ENCODE data around the gene DOCK7. TPM values are rescaled to one million over a fixed set of nuclear protein-coding genes. Genes with fewer than 3 reads are reported as not detected.

DOCK7 gene
- total and polyA plus RNA-seq, 4 donors = 5.6 to 35.1 (median 21.7) TPM

- Histone ChIP-seq H3K9ac (ENCODE audit: low read depth in 1 of 2, low read length in 2 of 2) (no peak overlapping the region), H3K4me1 (ENCODE audit: control insufficient read depth in 4 of 4, insufficient read depth in 4 of 4, low read length in 3 of 4) (no peaks in the 10 kb centered on the region), H3K9me3 (ENCODE audit: control insufficient read depth in 4 of 4, low read length in 3 of 4) (no peaks in the 10 kb centered on the region), H3K27ac (ENCODE audit: low read depth in 1 of 2, low read length in 2 of 2) (no peak overlapping the region), H3K27me3 (ENCODE audit: control insufficient read depth in 4 of 4, insufficient read depth in 4 of 4, low read length in 3 of 4) (no peaks in the 10 kb centered on the region), H3K36me3 (ENCODE audit: control insufficient read depth in 4 of 4, insufficient read depth in 3 of 4, low read depth in 1 of 4, low read length in 3 of 4) (no peaks in the 10 kb centered on the region), H3K4me3 (ENCODE audit: low read depth in 1 of 3, low read length in 3 of 3) (no peak overlapping the region)
- WGBS = 93% methylated on average over 2 of the region's 2 CpGs
- TF ChIP-seq HNF4A (conservative IDR thresholded peaks at IDR 0.05) = no peak
- no peak for TF ChIP-seq SP1 (IDR thresholded peaks at IDR 0.05)
- no peak for TF ChIP-seq FOXA1 (IDR thresholded peaks at IDR 0.05)
- no peak for TF ChIP-seq HNF4G (IDR thresholded peaks at IDR 0.05)
- no peak for TF ChIP-seq ZBTB33 (IDR thresholded peaks at IDR 0.05)
- TF ChIP-seq RAD21 (IDR thresholded peaks at IDR 0.05) = no peak
- no peak for TF ChIP-seq ATF3 (IDR thresholded peaks at IDR 0.05)
- no peak for TF ChIP-seq NR2F2 (IDR thresholded peaks at IDR 0.05)
- TF ChIP-seq GABPA (IDR thresholded peaks at IDR 0.05 in 1 of 2, conservative IDR thresholded peaks at IDR 0.05 in 1 of 2) = no peak
- no peak for TF ChIP-seq RXRA (IDR thresholded peaks at IDR 0.05)
- no peak for TF ChIP-seq EGR1 (IDR thresholded peaks at IDR 0.05; ENCODE audit: low read depth in 2 of 2)
- TF ChIP-seq JUND (IDR thresholded peaks at IDR 0.05) = no peak
- DNase-seq (ENCODE audit: low spot score) = no peak
Measured at GRCh38 chr1:62429581-62429980, 258.6 kb downstream of the DOCK7 start.

DNA sequence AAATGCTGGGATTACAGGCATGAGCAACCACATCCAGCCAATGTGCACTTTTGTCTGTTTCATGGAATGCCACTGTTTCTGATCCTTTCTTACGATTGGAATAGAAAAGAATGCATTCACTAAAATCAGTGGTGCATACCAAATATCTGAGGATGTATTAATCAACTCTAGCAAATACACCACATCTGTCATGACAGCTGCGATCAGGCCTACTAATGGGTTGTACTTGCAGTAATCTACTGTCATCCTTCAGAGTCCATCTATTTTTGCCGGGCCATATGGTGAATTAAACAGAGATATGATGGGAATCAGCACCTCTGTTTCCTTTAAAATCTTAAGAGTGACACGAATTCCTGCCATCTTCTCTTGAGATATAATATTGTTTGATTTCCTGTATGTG lies 259.8 kb downstream of the DOCK7 start:
- Histone ChIP-seq H3K4me1 (ENCODE audit: control insufficient read depth in 4 of 4, insufficient read depth in 4 of 4, low read length in 3 of 4) (no peaks in the 10 kb centered on the region), H3K4me3 (ENCODE audit: low read depth in 1 of 3, low read length in 3 of 3) (no peak overlapping the region), H3K36me3 (ENCODE audit: control insufficient read depth in 4 of 4, insufficient read depth in 3 of 4, low read depth in 1 of 4, low read length in 3 of 4) (no peaks in the 10 kb centered on the region), H3K27me3 (ENCODE audit: control insufficient read depth in 4 of 4, insufficient read depth in 4 of 4, low read length in 3 of 4) (no peaks in the 10 kb centered on the region), H3K27ac (ENCODE audit: low read depth in 1 of 2, low read length in 2 of 2) (no peak overlapping the region), H3K9ac (ENCODE audit: low read depth in 1 of 2, low read length in 2 of 2) (no peak overlapping the region), H3K9me3 (ENCODE audit: control insufficient read depth in 4 of 4, low read length in 3 of 4) (no peaks in the 10 kb centered on the region)
- DNase-seq (ENCODE audit: low spot score) = no peak
- TF ChIP-seq NR2F2 (IDR thresholded peaks at IDR 0.05) (no peak), TAF1 (conservative IDR thresholded peaks at IDR 0.05) (no peak), RXRA (IDR thresholded peaks at IDR 0.05) (no peak), EGR1 (IDR thresholded peaks at IDR 0.05; ENCODE audit: low read depth in 2 of 2) (no peak), SP1 (IDR thresholded peaks at IDR 0.05) (no peak), ZBTB33 (IDR thresholded peaks at IDR 0.05) (no peak), JUND (IDR thresholded peaks at IDR 0.05) (no peak), HNF4A (conservative IDR thresholded peaks at IDR 0.05) (no peak), GABPA (IDR thresholded peaks at IDR 0.05 in 1 of 2, conservative IDR thresholded peaks at IDR 0.05 in 1 of 2) (no peak), REST (IDR thresholded peaks at IDR 0.05) (no peak), RAD21 (IDR thresholded peaks at IDR 0.05) (no peak), FOXA1 (IDR thresholded peaks at IDR 0.05) (no peak), ATF3 (IDR thresholded peaks at IDR 0.05) (no peak)
- TF ChIP-seq, protein P1, sequence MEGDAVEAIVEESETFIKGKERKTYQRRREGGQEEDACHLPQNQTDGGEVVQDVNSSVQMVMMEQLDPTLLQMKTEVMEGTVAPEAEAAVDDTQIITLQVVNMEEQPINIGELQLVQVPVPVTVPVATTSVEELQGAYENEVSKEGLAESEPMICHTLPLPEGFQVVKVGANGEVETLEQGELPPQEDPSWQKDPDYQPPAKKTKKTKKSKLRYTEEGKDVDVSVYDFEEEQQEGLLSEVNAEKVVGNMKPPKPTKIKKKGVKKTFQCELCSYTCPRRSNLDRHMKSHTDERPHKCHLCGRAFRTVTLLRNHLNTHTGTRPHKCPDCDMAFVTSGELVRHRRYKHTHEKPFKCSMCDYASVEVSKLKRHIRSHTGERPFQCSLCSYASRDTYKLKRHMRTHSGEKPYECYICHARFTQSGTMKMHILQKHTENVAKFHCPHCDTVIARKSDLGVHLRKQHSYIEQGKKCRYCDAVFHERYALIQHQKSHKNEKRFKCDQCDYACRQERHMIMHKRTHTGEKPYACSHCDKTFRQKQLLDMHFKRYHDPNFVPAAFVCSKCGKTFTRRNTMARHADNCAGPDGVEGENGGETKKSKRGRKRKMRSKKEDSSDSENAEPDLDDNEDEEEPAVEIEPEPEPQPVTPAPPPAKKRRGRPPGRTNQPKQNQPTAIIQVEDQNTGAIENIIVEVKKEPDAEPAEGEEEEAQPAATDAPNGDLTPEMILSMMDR (IDR thresholded peaks at IDR 0.05; ENCODE audit: low read depth, low read length, missing input control) = no peak
- TF ChIP-seq, protein P2, sequence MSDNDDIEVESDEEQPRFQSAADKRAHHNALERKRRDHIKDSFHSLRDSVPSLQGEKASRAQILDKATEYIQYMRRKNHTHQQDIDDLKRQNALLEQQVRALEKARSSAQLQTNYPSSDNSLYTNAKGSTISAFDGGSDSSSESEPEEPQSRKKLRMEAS (IDR thresholded peaks at IDR 0.05) = no peak
- WGBS = 86% methylated on average over 4 of the region's 4 CpGs

Measured in liver (tissue), 9 donors.